ENCODE results near the gene ZNF75A.

The ZNF75A gene

GRCh38 chr16:3289998-3290673, 15.2 kb upstream of the ZNF75A start:
- no peak for DNase-seq (ENCODE audit: low spot score)

GRCh38 chr16:3292604-3293003, 12.7 kb upstream of the ZNF75A start:
- no peak for DNase-seq (ENCODE audit: low spot score)

GRCh38 chr16:3295209-3295608, 10.1 kb upstream of the ZNF75A start:
- no peak for DNase-seq (ENCODE audit: low spot score)

DNA sequence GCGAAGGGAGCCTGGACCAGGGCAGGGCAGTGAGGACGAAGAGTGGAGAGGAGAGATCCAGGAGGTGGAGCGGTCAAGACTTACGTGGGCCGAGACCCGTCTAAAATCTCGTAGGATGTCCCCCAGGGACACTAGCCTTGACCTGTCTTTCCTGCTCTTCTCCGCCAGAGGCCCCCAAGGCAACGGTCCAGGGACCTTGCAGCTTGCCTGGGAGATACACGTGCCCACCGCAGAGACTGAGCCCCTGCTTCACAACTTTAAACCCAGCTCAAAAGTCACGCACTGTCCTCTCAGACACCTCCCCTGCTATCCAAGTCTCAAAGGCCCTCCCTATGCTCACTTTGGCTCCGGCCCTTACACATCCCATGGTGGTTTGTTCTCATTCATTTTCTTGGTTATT, 9.5 kb upstream of the ZNF75A start:
- no peak for DNase-seq (ENCODE audit: low spot score)

DNA sequence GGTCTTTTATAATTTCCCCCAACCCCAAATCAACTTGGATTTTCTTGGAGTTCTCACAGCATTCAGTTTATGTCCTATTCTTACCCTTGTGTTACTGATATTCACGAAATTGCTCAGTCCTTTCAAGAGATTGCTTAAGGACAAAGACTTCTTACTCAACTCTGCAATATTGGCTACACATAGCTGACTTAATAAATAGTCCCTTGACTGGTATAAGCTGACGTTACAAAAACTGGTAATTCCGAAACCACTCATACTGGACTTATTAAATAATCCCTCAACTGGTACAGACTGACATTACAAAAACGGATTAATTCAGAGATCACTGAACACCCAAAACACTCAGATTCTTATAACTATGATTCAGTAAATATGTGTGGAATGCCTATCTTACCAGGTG, 927 bp upstream of the ZNF75A start:
- DNase-seq (ENCODE audit: low spot score) = peak; percentile 21

DNA sequence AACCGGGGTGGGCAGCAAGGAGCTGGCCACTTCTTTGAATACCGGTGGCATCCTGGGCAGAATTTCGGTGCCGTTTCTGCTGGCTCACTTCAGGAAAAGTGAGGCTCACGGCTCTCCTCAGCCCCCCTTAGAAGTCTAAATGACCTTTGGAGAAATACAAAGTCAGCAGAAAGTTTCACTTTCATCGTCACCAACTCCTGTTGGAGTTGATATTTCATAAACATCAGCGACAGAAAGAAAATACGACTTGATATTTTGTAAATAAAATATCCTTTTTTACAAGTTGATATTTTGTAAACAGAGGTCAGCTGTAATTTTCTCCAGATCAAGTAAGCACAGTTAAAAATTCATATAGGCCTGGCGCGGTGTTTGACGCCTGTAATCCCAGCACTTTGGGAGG, 781 bp downstream of the ZNF75A start:
- no peak for DNase-seq (ENCODE audit: low spot score)

- DNase-seq (ENCODE audit: low spot score) = no peak
Measured at GRCh38 chr16:3311496-3311895, 6.2 kb downstream of the ZNF75A start.

DNA sequence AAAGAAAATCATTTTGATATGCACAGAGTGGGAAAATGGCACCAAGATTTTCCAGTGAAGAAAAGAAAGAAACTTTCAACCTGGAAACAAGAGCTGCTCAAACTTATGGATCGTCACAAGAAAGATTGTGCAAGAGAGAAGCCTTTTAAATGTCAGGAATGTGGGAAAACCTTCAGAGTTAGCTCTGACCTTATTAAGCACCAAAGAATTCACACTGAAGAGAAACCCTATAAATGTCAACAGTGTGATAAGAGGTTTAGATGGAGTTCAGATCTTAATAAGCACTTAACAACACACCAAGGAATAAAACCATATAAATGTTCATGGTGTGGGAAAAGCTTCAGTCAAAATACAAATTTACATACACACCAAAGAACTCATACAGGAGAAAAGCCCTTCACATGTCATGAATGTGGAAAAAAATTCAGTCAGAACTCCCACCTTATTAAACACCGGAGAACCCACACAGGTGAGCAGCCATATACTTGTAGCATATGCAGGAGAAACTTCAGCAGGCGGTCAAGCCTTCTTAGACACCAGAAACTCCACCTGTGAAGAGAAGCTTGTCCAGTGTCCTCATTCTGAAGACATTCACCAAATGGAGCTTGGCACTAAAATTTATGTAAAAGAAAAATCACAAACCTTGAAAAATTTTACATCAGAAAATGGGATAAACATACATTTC, 12.2 kb downstream of the ZNF75A start:
- no peak for DNase-seq (ENCODE audit: low spot score)

DNA sequence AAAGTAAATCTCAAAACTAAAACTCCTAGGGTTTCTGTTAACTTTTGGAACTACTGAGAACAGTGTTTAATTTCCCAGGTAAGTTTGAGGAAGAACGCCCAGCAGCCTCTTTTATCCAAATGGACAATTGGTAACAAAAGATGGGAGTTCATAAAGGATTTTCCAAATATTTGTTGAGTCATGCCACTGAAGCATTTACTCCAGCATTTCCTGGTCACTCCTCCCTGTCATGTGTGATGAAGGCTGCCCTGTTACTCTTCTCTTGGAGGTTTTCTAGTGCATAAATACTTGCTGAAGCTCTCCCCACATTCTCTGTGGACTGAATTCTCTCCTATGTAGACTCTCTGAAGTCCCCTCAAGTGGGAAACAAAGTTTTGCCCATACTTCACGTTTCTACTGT, 16.5 kb downstream of the ZNF75A start:
- no peak for DNase-seq (ENCODE audit: low spot score)

GRCh38 chr16:3327514-3327913, 22.2 kb downstream of the ZNF75A start:
- DNase-seq (ENCODE audit: low spot score) = no peak

- DNase-seq (ENCODE audit: low spot score) = no peak
Measured at GRCh38 chr16:3328104-3328503, 22.8 kb downstream of the ZNF75A start.

GRCh38 chr16:3328643-3329042, 23.3 kb downstream of the ZNF75A start:
- no peak for DNase-seq (ENCODE audit: low spot score)

DNA sequence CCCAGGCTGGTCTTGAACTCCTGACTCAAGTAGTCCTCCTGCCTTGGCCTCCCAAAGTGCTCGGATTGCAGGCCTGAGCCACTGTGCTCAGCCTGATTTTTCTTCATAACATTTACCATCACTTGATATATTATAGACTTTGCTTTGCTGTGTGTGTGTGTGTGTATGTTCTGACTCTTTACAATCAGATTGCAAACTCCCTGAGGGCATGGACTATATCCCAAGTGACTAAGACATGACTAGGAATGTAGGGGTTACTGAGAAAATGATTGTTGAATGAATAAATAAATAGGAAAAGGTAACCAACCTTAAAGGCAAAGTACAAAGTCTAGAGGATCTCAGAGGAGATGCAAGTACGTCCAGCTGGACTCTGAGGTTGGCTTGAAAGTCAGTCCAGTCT, 40.7 kb downstream of the ZNF75A start:
- DNase-seq (ENCODE audit: low spot score) = no peak

GRCh38 chr16:3347586-3347985, 42.3 kb downstream of the ZNF75A start:
- no peak for DNase-seq (ENCODE audit: low spot score)

- peak; percentile 76 for DNase-seq (ENCODE audit: low spot score)
Measured at GRCh38 chr16:3348547-3349167, 43.4 kb downstream of the ZNF75A start.

DNA sequence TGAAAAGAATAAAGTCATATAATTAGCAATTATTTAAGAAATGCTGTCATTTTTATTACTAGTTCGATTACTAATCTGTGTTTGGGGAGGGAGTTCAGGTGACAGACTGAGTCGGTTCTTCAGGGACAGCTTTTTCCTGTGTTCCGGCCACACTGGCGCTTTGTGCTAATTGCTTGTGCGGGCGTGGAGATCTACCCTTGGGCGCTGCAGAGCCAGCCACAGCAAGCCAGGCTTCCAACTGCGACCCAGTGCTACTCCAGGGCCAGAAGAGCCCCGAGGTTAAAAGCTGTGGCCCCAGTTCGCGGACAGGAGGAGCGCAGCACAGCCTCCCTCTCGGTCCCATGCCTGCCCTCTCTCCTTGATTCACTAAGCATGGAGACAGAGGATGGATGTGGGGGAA, 43.9 kb downstream of the ZNF75A start:
- DNase-seq (ENCODE audit: low spot score) = no peak

- DNase-seq (ENCODE audit: low spot score) = no peak
Measured at GRCh38 chr16:3355589-3355988, 50.3 kb downstream of the ZNF75A start, which contains the start of gene OR2C1. OR2C1 (plus strand) TSS chr16:3355889; CDS start chr16:3355941, 52 bp downstream.

- DNase-seq (ENCODE audit: low spot score) = no peak
Measured at GRCh38 chr16:3356118-3356517, 50.8 kb downstream of the ZNF75A start.

DNA sequence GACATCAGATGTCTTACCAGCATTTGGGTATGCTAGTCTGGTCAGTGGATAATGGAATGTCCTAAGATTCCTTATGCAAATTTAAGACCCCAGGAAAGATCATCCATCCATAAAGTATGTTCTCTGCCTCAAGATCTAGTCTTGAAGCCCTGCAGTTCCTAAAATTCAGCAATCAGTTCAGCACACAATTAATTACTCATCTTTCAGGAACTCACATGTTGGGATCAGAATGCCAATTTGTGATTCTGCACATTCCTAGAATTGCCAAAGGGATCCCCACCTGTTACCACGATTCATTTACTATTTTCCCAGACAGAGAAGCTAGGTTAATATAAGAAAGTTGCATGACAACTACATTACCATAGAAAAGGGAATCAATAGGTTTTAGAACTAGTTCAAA, 53.6 kb downstream of the ZNF75A start:
- DNase-seq (ENCODE audit: low spot score) = no peak

- no peak for DNase-seq (ENCODE audit: low spot score)
Measured at GRCh38 chr16:3362931-3363330, 57.6 kb downstream of the ZNF75A start.

DNA sequence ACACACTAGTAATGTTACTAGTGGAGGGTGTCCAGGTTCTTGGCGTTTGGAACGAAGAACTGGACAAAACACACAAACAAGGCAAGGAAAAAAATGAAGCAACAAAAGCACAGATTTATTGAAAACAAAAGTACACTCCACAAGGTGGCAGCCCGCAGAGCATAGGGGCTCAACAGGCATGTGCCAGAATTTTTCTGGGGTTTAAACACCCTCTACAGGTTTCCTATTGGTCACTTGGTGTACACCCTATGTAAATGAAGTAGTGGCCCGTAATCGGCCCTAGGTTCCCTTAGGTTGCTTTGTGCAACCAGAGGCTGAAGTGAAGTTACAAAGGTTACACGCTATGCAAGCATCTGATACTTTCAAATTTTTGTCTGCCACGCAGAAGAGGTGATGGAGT, 58.5 kb downstream of the ZNF75A start:
- DNase-seq (ENCODE audit: low spot score) = peak; percentile 64

GRCh38 chr16:3364774-3365427, 59.6 kb downstream of the ZNF75A start:
- peak; percentile 97 for DNase-seq (ENCODE audit: low spot score)

Data from NAMALWA (cell line).